ENCODE measurements around the gene KAT2B. TPM values are rescaled to one million over a fixed set of nuclear protein-coding genes. Genes with fewer than 3 reads are reported as not detected.
A peak's percentile ranks its signal among the peaks of the same experiment; 100 is the strongest.
"Not testable (repeated sequence)": the region's sequence is repeated elsewhere in the genome, so short reads cannot be mapped to it uniquely, and the experiment has no call there.

Gene KAT2B
- total RNA-seq, 2 donors from 2014 or later, result 14.5 to 25.2 TPM

DNA sequence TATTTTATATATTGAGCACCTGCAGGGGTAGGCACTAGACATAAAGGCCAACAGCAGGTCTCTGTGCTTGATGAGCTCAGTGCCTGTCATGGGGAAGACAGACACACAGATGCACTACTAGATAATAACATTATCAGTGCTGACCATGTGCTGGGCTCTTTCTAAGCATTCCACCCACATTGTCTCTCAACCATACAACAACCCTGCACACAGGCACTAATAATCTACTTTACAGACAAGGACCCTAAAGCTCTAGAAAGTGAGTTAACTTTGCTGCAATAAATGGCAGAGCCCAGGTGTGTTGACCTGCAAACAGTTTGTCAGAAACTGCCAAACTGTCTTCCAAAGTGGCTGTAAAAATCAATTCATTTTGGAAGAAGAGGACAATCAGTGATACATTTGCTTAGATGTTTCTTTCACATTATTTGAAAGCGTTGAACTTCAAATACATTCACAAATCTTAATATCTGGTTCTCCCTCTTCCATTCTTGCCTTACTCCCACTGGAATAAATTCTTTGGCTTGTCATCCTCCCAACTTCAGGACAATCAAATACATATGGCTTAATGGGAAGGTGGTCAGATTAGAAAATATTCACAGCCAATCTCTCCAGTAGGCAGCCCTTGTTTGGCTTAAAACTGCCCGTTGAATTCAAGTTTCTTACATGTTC lies 17.2 kb upstream of the KAT2B start:
- Histone ChIP-seq H3K27me3 (no peaks in the 10 kb centered on the region), H3K4me1 (peaks cover 8% of the 10 kb centered on the region), H3K36me3 (replicated peaks in 1 of 2; ENCODE audit: insufficient read depth in 1 of 2, low read depth in 2 of 2) (no peaks in the 10 kb centered on the region), H3K4me3 (no peak overlapping the region), H3K27ac (peak overlapping the region in 1 of 4 donors; percentile 47), H3K9me3 (no peaks in the 10 kb centered on the region)
- ATAC-seq (no peak), DNase-seq (no peak)
- TF ChIP-seq, protein P1, sequence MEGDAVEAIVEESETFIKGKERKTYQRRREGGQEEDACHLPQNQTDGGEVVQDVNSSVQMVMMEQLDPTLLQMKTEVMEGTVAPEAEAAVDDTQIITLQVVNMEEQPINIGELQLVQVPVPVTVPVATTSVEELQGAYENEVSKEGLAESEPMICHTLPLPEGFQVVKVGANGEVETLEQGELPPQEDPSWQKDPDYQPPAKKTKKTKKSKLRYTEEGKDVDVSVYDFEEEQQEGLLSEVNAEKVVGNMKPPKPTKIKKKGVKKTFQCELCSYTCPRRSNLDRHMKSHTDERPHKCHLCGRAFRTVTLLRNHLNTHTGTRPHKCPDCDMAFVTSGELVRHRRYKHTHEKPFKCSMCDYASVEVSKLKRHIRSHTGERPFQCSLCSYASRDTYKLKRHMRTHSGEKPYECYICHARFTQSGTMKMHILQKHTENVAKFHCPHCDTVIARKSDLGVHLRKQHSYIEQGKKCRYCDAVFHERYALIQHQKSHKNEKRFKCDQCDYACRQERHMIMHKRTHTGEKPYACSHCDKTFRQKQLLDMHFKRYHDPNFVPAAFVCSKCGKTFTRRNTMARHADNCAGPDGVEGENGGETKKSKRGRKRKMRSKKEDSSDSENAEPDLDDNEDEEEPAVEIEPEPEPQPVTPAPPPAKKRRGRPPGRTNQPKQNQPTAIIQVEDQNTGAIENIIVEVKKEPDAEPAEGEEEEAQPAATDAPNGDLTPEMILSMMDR (IDR thresholded peaks at IDR 0.05), result no peak
- TF ChIP-seq POLR2A (IDR thresholded peaks at IDR 0.05), result no peak
- intact Hi-C loops (cut with DNase I), result no loop called here
- 65 to 68% methylated on average over 2 of the region's 2 CpGs for WGBS, 2 donors

DNA sequence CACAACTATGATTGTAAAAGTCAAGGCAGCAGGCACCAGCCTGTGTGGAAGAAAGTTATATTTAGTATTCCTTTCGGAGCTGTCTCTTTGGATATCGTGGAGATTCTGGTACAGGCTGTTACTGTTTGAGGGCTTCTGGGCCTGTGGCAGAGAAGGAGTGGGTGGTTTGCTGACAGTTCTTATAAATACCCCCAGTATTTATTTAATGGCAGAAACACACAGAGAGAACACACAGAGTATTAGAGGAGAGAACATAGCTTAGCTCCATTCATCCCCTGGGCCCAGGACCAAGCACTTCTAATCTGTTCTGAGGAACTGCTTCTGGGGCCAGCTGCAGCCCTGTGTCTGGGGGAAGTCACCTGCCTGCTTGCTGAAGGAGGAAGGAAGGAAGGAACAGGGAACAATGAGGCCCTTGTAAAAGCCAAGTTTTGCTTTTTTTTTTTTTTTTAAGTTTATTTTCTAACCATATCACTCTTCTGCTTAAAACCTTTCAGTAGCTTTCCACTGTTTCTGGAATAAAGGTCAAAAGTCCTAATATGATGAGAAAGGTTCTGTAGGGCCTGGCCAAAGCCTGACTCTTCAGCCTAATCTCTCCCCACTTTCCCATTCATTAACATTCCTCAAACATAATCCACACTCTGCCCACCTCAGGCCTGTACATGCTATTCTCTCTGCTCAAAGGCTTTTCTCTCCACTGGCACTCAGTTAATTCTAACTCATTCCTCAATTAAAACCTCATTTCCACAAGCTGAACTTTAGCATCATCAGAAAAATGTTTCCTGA lies 16.4 kb upstream of the KAT2B start:
- peak in 3 of 4 donors; percentile 25 to 32 (median 30) for DNase-seq
- H3K27ac ChIP-seq, result peak overlapping the region in 2 of 4 donors; percentile 28 to 47
- 40 to 59% methylated on average over 2 of the region's 2 CpGs for WGBS, 2 donors
- no peaks in the 10 kb centered on the region for H3K27me3 ChIP-seq
- H3K9me3 ChIP-seq, result no peaks in the 10 kb centered on the region
- TF ChIP-seq, protein P1 (IDR thresholded peaks at IDR 0.05), result no peak
- no peak for TF ChIP-seq POLR2A (IDR thresholded peaks at IDR 0.05)
- peak; percentile 60 for ATAC-seq
- intact Hi-C loops (cut with DNase I), result no loop called here
- H3K4me1 ChIP-seq, result peaks cover 8% of the 10 kb centered on the region
- H3K4me3 ChIP-seq, result no peak overlapping the region
- no peaks in the 10 kb centered on the region for H3K36me3 ChIP-seq (replicated peaks in 1 of 2; ENCODE audit: insufficient read depth in 1 of 2, low read depth in 2 of 2)

DNA sequence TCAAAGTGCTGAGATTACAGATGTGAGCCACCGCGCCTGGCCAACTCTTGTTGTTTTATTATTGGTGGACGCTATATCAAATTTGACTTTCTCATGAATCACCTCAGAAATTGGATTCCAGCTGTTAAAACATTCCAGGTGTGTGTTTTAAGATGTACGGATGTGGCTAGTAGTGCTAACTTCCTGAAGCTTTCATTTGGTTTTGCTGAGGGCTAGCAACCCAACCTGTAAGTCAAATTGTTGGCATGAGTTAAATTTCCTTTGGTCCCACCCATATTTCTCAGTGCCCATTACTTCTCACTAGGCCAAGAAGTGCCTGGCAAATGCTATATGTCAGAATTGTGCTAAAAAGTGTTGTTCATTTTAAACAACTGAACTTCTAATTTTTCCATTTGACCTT lies 13.1 kb upstream of the KAT2B start:
- intact Hi-C loops (cut with DNase I), result no loop called here
- no peak for ATAC-seq
- TF ChIP-seq, protein P1 (IDR thresholded peaks at IDR 0.05), result no peak
- no peak for TF ChIP-seq POLR2A (IDR thresholded peaks at IDR 0.05)

DNA sequence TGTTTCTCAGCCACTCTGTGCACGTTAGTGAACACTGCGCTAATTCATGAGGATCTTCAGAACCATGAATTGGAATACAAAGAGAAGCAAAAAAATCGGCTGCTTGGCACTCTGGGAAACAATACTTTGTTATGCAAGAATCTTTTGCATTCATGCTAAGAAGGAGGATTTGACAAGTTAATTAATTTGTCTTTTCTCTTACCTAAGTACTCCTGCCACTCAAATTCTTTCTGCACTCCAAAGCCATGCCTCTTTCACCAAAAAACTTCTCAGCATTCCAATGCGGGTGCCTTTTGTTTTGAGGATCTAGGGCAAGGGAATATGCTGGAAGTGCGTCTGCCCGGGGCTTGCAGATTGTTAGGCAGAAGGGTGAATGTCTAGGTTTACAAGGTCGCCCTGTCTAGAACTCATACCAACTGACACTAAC lies 11.3 kb upstream of the KAT2B start:
- Histone ChIP-seq H3K9me3 (no peaks in the 10 kb centered on the region), H3K4me3 (no peak overlapping the region), H3K27ac (no peak overlapping the region), H3K27me3 (no peaks in the 10 kb centered on the region), H3K36me3 (replicated peaks in 1 of 2; ENCODE audit: insufficient read depth in 1 of 2, low read depth in 2 of 2) (no peaks in the 10 kb centered on the region), H3K4me1 (peaks cover 3% of the 10 kb centered on the region)
- WGBS, 2 donors, result 82 to 83% methylated on average over 7 of the region's 7 CpGs
- no peak for DNase-seq
- intact Hi-C loops (cut with DNase I), result no loop called here
- ATAC-seq, result no peak
- TF ChIP-seq, protein P1 (IDR thresholded peaks at IDR 0.05), result no peak
- no peak for TF ChIP-seq POLR2A (IDR thresholded peaks at IDR 0.05)

More for the DNA sequence above, 13.1 kb upstream of the KAT2B start:
- no peak for DNase-seq
- Histone ChIP-seq H3K36me3 (replicated peaks in 1 of 2; ENCODE audit: insufficient read depth in 1 of 2, low read depth in 2 of 2) (no peaks in the 10 kb centered on the region), H3K27ac (no peak overlapping the region), H3K4me3 (no peak overlapping the region), H3K9me3 (no peaks in the 10 kb centered on the region), H3K4me1 (peaks cover 8% of the 10 kb centered on the region), H3K27me3 (no peaks in the 10 kb centered on the region)
- WGBS, 2 donors, result 88 to 93% methylated on average over 4 of the region's 4 CpGs

DNA sequence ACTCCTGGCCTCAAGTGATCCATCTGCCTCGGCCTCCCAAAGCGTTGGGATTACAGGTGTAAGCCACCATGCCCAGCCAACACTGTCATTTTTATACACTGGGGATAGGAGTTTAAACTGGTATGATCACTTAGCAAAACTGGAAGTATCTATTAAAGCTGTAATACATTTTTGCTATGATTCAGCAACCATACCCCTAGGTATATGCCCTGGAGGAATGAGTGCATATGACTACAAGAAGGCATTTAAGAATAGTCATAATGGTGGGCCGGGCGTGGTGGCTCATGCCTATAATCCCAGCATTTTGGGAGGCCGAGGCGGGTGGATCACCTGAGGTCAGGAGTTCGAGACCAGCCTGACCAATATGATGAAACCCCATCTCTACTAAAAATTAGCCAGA lies 8.3 kb upstream of the KAT2B start:
- H3K4me1 ChIP-seq; intact Hi-C loops (cut with DNase I): not testable (repeated sequence)

More for the DNA sequence above, 8.3 kb upstream of the KAT2B start:
- H3K9me3 ChIP-seq; H3K27me3 ChIP-seq; H3K36me3 ChIP-seq (replicated peaks in 1 of 2; ENCODE audit: insufficient read depth in 1 of 2, low read depth in 2 of 2); DNase-seq; H3K27ac ChIP-seq; H3K4me3 ChIP-seq; ATAC-seq: not testable (repeated sequence)
- WGBS, 2 donors, result 88 to 92% methylated on average over 6 to 7 of the region's 7 CpGs
